ENCODE data around the gene WDR27.
"Not testable (repeated sequence)": the region's sequence is repeated elsewhere in the genome, so short reads cannot be mapped to it uniquely, and the experiment has no call there.

WDR27 gene

GRCh38 chr6:169650959-169651292, 50.9 kb downstream of the WDR27 start:
- Histone ChIP-seq H3K4me1 (ENCODE audit: control insufficient read depth, insufficient read depth, low read length, poor library complexity, severe bottlenecking) (no peaks in the 10 kb centered on the region), H3K27ac (ENCODE audit: low read depth, low read length, severe bottlenecking) (no peak overlapping the region), H3K36me3 (ENCODE audit: control insufficient read depth, insufficient read depth, low read length) (peaks cover 28% of the 10 kb centered on the region), H3K9me3 (ENCODE audit: control insufficient read depth, low read length) (no peaks in the 10 kb centered on the region), H3K4me3 (ENCODE audit: extremely low read depth, insufficient read depth, low read length, poor library complexity, severe bottlenecking) (no peak overlapping the region)
- WGBS, 2 experiments (ENCODE audit: insufficient coverage in 2 of 2): 93 to 100% methylated on average over 4 of the region's 6 CpGs

GRCh38 chr6:169650241-169650958, 51.4 kb downstream of the WDR27 start:
- no peak overlapping the region for H3K27ac ChIP-seq (ENCODE audit: low read depth, low read length, severe bottlenecking)
- no peaks in the 10 kb centered on the region for H3K4me1 ChIP-seq (ENCODE audit: control insufficient read depth, insufficient read depth, low read length, poor library complexity, severe bottlenecking)
- no peak overlapping the region for H3K4me3 ChIP-seq (ENCODE audit: extremely low read depth, insufficient read depth, low read length, poor library complexity, severe bottlenecking)
- peaks cover under 1% of the 10 kb centered on the region for H3K9me3 ChIP-seq (ENCODE audit: control insufficient read depth, low read length)
- WGBS, 2 experiments (ENCODE audit: insufficient coverage in 2 of 2): 91 to 99% methylated on average over 2 to 3 of the region's 3 CpGs
- H3K36me3 ChIP-seq (ENCODE audit: control insufficient read depth, insufficient read depth, low read length): peaks cover 23% of the 10 kb centered on the region

- Histone ChIP-seq H3K27ac (ENCODE audit: low read depth, low read length, severe bottlenecking) (no peak overlapping the region), H3K4me1 (ENCODE audit: control insufficient read depth, insufficient read depth, low read length, poor library complexity, severe bottlenecking) (no peaks in the 10 kb centered on the region), H3K36me3 (ENCODE audit: control insufficient read depth, insufficient read depth, low read length) (peaks cover 10% of the 10 kb centered on the region), H3K9me3 (ENCODE audit: control insufficient read depth, low read length) (peaks cover 5% of the 10 kb centered on the region), H3K4me3 (ENCODE audit: extremely low read depth, insufficient read depth, low read length, poor library complexity, severe bottlenecking) (no peak overlapping the region)
- 94 to 100% methylated on average over 4 to 7 of the region's 9 CpGs for WGBS, 2 experiments (ENCODE audit: insufficient coverage in 2 of 2)
Measured at GRCh38 chr6:169648617-169649016, 53.2 kb downstream of the WDR27 start.

- Histone ChIP-seq H3K36me3 (ENCODE audit: control insufficient read depth, insufficient read depth, low read length) (peaks cover 10% of the 10 kb centered on the region), H3K4me1 (ENCODE audit: control insufficient read depth, insufficient read depth, low read length, poor library complexity, severe bottlenecking) (no peaks in the 10 kb centered on the region), H3K9me3 (ENCODE audit: control insufficient read depth, low read length) (peaks cover 5% of the 10 kb centered on the region), H3K27ac (ENCODE audit: low read depth, low read length, severe bottlenecking) (no peak overlapping the region), H3K4me3 (ENCODE audit: extremely low read depth, insufficient read depth, low read length, poor library complexity, severe bottlenecking) (no peak overlapping the region)
- WGBS, 2 experiments (ENCODE audit: insufficient coverage in 2 of 2): 94 to 98% methylated on average over 6 to 7 of the region's 10 CpGs
Measured at GRCh38 chr6:169648092-169648491, 53.7 kb downstream of the WDR27 start.

- Histone ChIP-seq H3K9me3 (ENCODE audit: control insufficient read depth, low read length) (peaks cover 5% of the 10 kb centered on the region), H3K36me3 (ENCODE audit: control insufficient read depth, insufficient read depth, low read length) (peaks cover 10% of the 10 kb centered on the region), H3K4me1 (ENCODE audit: control insufficient read depth, insufficient read depth, low read length, poor library complexity, severe bottlenecking) (no peaks in the 10 kb centered on the region), H3K4me3 (ENCODE audit: extremely low read depth, insufficient read depth, low read length, poor library complexity, severe bottlenecking) (no peak overlapping the region), H3K27ac (ENCODE audit: low read depth, low read length, severe bottlenecking) (no peak overlapping the region)
- WGBS, 2 experiments (ENCODE audit: insufficient coverage in 2 of 2): 98 to 100% methylated on average over 5 to 9 of the region's 13 CpGs
Measured at GRCh38 chr6:169647637-169648036, 54.2 kb downstream of the WDR27 start.

- H3K4me3 ChIP-seq (ENCODE audit: extremely low read depth, insufficient read depth, low read length, poor library complexity, severe bottlenecking): no peak overlapping the region
- 93 to 97% methylated on average over 15 to 17 of the region's 19 CpGs for WGBS, 2 experiments (ENCODE audit: insufficient coverage in 2 of 2)
Measured at GRCh38 chr6:169646906-169647567, 54.8 kb downstream of the WDR27 start.

GRCh38 chr6:169645459-169645858, 56.4 kb downstream of the WDR27 start:
- peak overlapping the region; percentile 10 for H3K27ac ChIP-seq (ENCODE audit: low read depth, low read length, severe bottlenecking)
- WGBS, 2 experiments (ENCODE audit: insufficient coverage in 2 of 2): 100% methylated on average over 5 of the region's 5 CpGs
- H3K36me3 ChIP-seq (ENCODE audit: control insufficient read depth, insufficient read depth, low read length); H3K4me1 ChIP-seq (ENCODE audit: control insufficient read depth, insufficient read depth, low read length, poor library complexity, severe bottlenecking); H3K9me3 ChIP-seq (ENCODE audit: control insufficient read depth, low read length); H3K4me3 ChIP-seq (ENCODE audit: extremely low read depth, insufficient read depth, low read length, poor library complexity, severe bottlenecking): not testable (repeated sequence)

More at GRCh38 chr6:169646906-169647567, 54.8 kb downstream of the WDR27 start:
- H3K27ac ChIP-seq (ENCODE audit: low read depth, low read length, severe bottlenecking): no peak overlapping the region
- no peaks in the 10 kb centered on the region for H3K4me1 ChIP-seq (ENCODE audit: control insufficient read depth, insufficient read depth, low read length, poor library complexity, severe bottlenecking)
- H3K36me3 ChIP-seq (ENCODE audit: control insufficient read depth, insufficient read depth, low read length): peaks cover 10% of the 10 kb centered on the region
- H3K9me3 ChIP-seq (ENCODE audit: control insufficient read depth, low read length): peaks cover 5% of the 10 kb centered on the region

GRCh38 chr6:169643521-169643920, 58.3 kb downstream of the WDR27 start:
- H3K4me3 ChIP-seq (ENCODE audit: extremely low read depth, insufficient read depth, low read length, poor library complexity, severe bottlenecking): no peak overlapping the region
- peaks cover 4% of the 10 kb centered on the region for H3K36me3 ChIP-seq (ENCODE audit: control insufficient read depth, insufficient read depth, low read length)
- peaks cover 5% of the 10 kb centered on the region for H3K9me3 ChIP-seq (ENCODE audit: control insufficient read depth, low read length)
- no peak overlapping the region for H3K27ac ChIP-seq (ENCODE audit: low read depth, low read length, severe bottlenecking)
- H3K4me1 ChIP-seq (ENCODE audit: control insufficient read depth, insufficient read depth, low read length, poor library complexity, severe bottlenecking): no peaks in the 10 kb centered on the region
- WGBS, 2 experiments (ENCODE audit: insufficient coverage in 2 of 2): 83% methylated on average over 1 of the region's 1 CpG; no CpG with 5 or more reads in 1 of the 2 experiments

GRCh38 chr6:169642455-169642854, 59.4 kb downstream of the WDR27 start:
- Histone ChIP-seq H3K36me3 (ENCODE audit: control insufficient read depth, insufficient read depth, low read length) (peaks cover 3% of the 10 kb centered on the region), H3K9me3 (ENCODE audit: control insufficient read depth, low read length) (peaks cover 5% of the 10 kb centered on the region), H3K4me1 (ENCODE audit: control insufficient read depth, insufficient read depth, low read length, poor library complexity, severe bottlenecking) (no peaks in the 10 kb centered on the region), H3K4me3 (ENCODE audit: extremely low read depth, insufficient read depth, low read length, poor library complexity, severe bottlenecking) (no peak overlapping the region), H3K27ac (ENCODE audit: low read depth, low read length, severe bottlenecking) (no peak overlapping the region)
- WGBS, 2 experiments (ENCODE audit: insufficient coverage in 2 of 2): 89 to 97% methylated on average over 5 to 8 of the region's 15 CpGs

- Histone ChIP-seq H3K4me1 (ENCODE audit: control insufficient read depth, insufficient read depth, low read length, poor library complexity, severe bottlenecking) (no peaks in the 10 kb centered on the region), H3K36me3 (ENCODE audit: control insufficient read depth, insufficient read depth, low read length) (peaks cover 5% of the 10 kb centered on the region), H3K4me3 (ENCODE audit: extremely low read depth, insufficient read depth, low read length, poor library complexity, severe bottlenecking) (no peak overlapping the region), H3K27ac (ENCODE audit: low read depth, low read length, severe bottlenecking) (no peak overlapping the region), H3K9me3 (ENCODE audit: control insufficient read depth, low read length) (peaks cover 5% of the 10 kb centered on the region)
- 97 to 98% methylated on average over 18 to 19 of the region's 28 CpGs for WGBS, 2 experiments (ENCODE audit: insufficient coverage in 2 of 2)
Measured at GRCh38 chr6:169641461-169642085, 60.3 kb downstream of the WDR27 start.

- Histone ChIP-seq H3K36me3 (ENCODE audit: control insufficient read depth, insufficient read depth, low read length) (peaks cover 5% of the 10 kb centered on the region), H3K4me1 (ENCODE audit: control insufficient read depth, insufficient read depth, low read length, poor library complexity, severe bottlenecking) (no peaks in the 10 kb centered on the region), H3K4me3 (ENCODE audit: extremely low read depth, insufficient read depth, low read length, poor library complexity, severe bottlenecking) (no peak overlapping the region), H3K9me3 (ENCODE audit: control insufficient read depth, low read length) (peaks cover 5% of the 10 kb centered on the region), H3K27ac (ENCODE audit: low read depth, low read length, severe bottlenecking) (no peak overlapping the region)
- 92 to 96% methylated on average over 12 to 18 of the region's 18 CpGs for WGBS, 2 experiments (ENCODE audit: insufficient coverage in 2 of 2)
Measured at GRCh38 chr6:169640983-169641382, 60.8 kb downstream of the WDR27 start.
